ENCODE data around the gene SET.
A peak's percentile ranks its signal among the peaks of the same experiment; 100 is the strongest.

Gene SET

DNA sequence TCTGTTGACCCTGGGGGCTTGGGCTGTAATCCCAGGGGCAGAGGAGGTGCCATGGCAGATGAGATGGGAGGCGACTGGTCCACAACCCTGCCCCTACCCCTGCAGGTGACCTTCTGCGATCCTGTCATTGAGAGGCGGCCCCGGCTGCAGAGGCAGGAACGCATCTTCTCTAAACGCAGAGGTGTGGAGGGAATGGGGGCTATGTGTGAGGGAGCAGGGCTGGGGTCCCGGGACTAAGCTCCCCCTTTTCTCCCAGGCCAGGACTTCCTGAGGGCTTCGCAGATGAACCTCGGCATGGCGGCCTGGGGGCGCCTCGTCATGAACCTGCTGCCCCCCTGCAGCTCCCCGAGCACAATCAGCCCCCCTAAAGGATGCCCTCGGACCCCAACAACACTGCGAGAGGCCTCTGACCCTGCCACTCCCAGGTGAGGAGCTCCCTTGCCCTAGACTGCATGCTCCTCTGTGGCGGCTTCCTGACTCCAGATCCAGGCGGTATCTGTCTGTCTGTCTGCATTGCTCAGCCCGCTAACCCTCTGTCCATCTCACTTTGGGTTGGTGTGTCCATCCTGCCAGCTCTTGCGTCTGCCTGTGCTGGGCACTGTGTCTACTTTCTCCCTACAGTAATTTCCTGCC, 25.0 kb downstream of the SET start:
- DNase-seq: no peak

GRCh38 chr9:128714586-128715435, 25.8 kb downstream of the SET start:
- no peak for DNase-seq

DNA sequence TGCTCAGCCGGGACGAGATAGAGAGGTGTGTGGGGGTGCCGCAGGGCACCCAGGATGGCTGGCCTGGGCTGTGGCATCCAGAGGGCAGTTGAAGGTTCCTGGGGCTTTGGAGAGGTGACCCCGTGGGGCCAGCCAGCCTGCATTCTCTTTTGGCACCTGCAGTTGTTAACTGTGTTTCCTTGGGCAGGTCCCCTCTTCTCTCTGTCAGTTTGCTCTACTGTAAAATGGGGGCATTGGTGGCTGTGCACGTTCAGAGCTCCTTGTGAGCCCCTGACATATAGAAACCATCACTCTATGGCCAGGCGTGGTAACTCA, 26.4 kb downstream of the SET start:
- no peak for DNase-seq

GRCh38 chr9:128716581-128717254, 27.7 kb downstream of the SET start:
- DNase-seq: no peak

DNA sequence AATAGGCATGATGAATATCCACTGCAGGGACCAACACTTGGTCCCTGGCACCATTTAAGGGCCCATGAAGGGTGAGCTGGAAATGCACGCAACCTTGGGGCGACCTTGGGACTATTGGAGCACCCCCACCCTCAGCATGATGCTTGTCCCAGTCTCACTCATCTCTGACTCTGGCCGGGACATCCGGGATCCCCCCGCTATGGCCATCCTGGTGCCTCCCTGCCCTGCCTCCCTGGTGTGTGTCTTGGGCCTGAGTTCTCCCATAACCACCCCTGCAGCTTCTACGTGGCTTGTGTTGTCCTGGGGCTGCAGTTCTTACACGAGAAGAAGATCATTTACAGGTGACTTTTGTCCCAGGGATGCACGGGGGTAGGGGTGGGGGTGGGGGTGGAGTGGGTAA, 29.0 kb downstream of the SET start:
- DNase-seq: no peak

- DNase-seq: no peak
Observed at GRCh38 chr9:128718475-128718874, 29.5 kb downstream of the SET start.

GRCh38 chr9:128719919-128720605, 31.0 kb downstream of the SET start:
- DNase-seq: no peak

DNA sequence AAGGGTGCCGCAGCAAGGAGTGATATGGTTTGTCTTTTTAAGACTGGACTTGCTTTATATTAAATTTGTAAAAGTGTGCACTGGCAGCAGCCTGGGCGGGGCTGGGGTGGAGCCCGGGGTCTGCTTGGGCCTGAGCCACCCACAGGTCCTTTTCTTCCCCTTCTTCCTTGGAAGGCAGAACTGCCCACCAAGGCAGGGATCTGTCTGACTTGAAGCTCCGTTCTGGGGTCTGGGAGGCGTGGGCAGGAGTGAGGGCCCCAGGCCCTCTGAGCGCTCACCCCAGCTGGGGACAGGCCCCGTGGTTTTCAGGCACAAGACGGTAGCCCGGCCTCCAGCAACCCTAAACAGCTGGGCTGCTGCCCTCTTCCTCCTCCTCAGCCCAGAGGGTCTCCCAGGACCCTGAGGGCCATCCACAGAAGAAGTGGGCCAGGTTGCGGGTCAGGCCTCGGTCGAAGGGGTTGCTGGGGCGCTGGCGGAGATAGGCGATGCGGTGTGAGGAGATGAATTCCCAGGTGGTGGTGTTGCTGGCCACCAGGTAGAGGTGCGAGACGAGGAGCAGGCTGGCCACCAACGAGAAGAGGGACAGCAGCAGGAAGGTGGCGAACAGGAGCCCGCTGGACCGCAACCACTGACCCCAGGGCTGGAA, 31.9 kb downstream of the SET start:
- DNase-seq: no peak

DNA sequence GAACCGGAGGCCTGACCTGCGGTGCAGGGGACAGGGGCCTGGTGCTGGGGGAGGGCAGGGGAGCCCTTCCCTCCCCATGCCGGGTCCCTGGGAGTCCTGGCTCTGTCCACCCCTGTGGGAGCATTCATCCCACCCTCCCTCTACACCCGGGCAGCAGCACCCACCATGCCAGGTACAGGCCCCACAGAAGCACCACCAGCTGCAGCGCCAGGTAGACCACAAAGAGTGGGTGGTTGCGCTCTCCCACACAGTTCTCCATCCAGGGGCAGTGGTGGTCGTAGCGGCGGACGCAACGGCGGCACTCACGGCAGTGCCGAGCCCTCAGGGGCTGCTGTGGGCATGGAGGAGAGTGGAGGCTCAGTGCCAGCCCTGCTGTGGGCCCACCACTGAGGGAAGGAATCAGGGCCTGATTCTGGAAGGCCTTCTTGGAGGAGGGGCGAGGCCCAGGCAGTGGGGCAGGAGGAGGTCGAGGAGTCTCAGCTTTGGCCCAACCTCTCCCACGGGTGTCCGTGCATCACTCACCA, 32.5 kb downstream of the SET start:
- no peak for DNase-seq

DNA sequence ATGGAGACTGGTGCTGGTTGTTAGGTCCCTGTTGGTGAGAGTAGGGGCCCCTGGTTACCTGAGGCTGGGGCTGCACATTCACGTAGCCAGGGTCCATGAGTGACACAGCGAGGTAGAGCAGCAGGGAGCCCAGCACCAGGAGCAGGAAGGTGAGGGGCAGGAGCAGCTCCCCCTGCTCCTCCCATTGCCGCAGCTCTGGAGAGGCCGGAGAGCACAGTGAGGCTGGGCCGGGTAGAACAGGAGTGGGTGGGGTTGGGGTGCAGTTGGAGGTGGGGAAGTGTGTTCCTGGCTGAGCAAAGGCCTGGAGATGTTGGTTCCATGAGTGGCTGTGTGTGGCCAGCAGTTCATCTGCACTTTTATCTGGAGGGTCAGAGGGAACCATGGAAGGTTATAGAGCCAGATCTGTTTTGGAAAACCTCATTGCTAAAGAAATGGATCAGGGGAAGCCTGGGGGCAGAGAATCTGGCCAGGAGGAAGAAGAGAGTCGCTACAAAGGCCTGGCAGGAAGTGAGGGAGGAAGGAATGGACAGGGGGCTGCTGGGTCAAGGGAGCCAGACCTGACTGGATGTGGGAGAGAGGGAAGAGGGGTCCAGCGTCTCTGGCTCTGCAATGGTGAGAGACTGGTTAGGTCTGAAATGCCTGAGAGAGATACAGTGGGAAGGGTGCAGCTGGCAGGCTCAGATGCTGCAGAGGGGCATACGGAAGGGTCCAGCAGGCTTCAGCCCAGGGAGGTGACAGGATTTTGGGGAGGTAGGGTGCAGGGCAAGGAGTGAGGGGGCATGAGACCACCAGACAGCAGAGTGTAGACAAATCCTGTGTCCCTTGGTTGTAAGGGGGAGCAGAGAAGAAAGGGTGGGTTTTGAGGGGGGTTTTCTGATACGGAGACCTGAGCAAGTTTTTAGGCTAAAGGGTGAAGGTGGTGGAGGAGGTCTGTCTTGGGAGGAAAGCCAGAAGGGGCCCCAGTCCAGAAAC, 33.6 kb downstream of the SET start:
- no peak for DNase-seq

- DNase-seq: no peak
Observed at GRCh38 chr9:128723352-128723865, 34.4 kb downstream of the SET start.

GRCh38 chr9:128723866-128724743, 35.1 kb downstream of the SET start, which contains the start of gene ZDHHC12:
Gene ZDHHC12, minus strand, starts transcription at chr9:128724127. Its CDS starts 34 bp downstream, at chr9:128724093.
- DNase-seq: peak; percentile 99

DNA sequence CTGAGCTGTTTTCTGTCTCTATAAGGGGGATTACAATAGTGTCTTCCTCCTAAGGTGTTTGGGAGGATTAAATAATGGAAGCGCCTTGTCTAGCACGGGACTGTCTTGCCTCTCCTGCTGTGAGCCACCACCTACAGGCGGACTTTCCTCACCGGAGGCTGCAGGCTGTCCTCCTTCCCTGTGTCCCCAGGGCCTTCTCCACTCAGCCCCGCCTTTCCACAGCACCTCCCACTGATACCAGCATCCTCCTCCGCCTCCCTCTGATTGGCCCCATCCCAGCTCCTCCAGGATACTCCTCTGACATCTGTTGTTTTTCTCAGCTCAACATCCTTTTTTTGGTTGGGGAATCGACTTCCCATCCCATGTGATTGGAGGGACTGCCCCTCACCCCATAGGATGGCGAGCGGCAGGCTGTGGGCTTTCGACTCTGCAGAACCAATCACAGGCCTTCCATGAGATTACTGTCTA, 35.8 kb downstream of the SET start:
- peak; percentile 30 for DNase-seq

- no peak for DNase-seq
Observed at GRCh38 chr9:128727640-128728248, 38.7 kb downstream of the SET start.

- no peak for DNase-seq
Observed at GRCh38 chr9:128728298-128728697, 39.3 kb downstream of the SET start.

DNA sequence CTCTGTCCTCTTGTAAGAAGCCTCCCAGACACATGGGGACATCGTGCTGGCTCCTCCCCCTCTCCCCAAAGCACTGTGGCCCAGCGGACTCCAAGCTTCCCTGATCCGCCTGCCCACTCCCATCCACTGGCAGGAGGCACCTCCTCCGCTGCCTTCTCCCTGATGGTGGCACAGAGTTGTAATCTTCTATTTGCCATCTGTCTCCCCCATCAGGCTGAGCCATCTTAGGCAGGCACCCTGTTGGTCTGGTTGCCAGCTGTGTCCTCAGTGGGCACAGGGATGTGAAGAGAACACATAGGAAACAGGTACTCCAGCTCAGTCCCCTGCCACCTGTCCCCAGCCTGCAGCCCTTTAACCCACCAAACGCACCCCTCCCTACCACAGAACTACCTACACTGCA, 40.3 kb downstream of the SET start:
- no peak for DNase-seq

GRCh38 chr9:128729766-128730517, 40.9 kb downstream of the SET start:
- no peak for DNase-seq

DNA sequence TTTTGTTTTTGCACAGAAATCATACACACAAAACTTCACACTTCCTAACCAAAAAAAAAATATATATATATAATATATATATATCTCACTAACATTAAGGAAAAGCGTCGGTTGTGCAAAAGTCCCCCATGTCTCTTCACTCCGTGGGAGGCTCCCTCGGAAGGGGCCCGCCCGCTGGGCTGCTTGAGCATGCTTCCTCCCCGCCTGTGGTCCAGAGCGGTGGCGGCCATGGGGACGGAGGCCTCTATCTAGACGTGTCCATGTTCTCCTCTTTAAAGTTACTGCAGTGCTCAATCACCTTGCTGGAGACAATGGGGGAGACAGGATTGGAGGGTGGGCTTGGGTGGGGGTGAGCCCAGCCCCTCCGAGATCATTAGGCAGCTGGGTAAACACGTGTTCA, 42.1 kb downstream of the SET start:
- no peak for DNase-seq

DNA sequence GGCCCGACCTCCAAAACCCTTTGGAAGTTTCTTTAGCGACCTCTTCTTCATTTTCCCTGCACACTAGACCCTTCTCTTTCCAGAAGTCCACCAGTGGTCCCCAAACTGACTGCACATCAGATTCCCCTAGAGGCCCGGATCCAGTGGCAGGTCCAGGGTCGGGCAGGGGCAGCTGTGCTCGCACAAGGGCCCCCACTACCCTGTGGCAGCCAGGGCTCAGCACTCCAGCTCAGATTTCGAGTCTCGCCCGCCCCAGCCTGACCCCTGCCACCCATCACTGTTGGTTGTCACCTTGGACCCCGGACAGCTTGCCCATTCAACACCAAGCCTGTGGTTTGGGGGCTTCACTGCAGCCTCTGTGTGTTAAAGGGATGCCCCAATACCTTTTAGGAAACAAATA, 42.7 kb downstream of the SET start:
- DNase-seq: no peak

All from GDM1 (cell line).